Stimulated activated CD4-positive, alpha-beta T cell treated with anti-CD3 and anti-CD28 coated beads, Interleukin-15, amount 100 ng/mL, for 48 hours (primary cell): ENCODE data around the gene GET3.

Experiments used
- DNase-seq, 2 donors: peaks; one replicate each; pipeline ENCODE4 v3.0.0-alpha.2; 2020; ENCODE audit warnings: low read depth in 2 of 2

GET3 gene

DNA sequence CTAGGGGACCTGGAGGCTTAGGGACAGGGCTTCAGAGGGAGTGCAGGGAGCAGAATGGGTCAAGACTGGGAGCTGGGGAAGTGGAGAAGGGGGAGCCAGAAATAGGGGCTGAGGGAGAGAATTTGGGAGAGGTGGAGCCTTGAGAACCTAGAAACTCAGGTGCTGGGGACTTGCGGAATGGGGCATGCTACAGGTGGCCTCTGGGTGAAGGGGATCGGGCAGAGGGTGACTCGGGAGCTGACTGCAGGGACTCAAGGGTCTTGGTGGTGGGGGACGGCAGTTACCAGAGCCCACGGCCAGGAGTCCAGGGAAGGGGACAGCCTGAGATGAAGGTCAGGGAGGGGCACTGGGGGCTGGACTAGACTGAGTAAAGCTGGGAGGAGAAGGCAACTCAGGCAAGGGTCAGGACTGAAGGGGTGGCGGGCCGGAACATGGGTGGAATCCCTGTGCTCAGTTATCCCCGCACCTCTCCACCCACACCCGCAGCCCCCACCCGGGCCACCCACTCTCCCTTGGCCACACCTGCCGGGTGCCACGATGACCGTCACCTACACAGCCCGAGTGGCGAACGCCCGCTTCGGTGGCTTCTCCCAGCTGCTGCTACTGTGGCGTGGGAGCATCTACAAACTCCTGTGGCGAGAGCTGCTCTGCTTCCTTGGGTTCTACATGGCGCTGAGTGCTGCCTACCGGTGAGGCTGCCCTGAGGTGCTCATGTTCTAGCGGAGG, 14.9 kb downstream of the GET3 start:
- DNase-seq, result no peak

DNA sequence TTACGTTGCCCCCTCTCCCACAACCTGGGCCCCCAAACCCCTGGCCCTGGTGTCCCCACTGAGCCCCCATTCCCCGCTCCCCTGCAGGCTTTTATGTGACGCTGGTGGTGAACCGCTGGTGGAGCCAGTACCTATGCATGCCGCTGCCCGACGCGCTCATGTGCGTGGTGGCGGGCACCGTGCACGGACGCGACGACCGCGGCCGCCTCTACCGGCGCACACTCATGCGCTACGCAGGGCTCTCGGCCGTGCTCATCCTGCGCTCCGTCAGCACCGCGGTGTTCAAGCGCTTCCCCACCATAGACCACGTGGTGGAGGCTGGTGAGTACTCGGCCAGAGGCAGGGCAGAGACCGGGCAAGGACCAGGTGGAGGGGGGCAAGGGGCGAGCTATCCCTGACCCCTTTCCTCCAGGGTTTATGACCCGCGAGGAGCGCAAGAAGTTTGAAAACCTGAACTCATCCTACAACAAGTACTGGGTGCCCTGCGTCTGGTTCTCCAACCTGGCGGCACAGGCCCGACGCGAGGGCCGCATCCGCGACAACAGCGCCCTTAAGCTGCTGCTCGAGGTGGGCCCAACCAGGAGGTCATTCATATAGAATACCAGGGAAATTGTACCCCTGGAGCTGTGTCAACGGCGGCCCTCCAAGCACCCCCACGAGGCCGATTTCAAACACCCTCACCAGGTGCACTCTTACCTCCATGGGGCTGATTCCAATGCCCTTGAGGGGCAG, 17.3 kb downstream of the GET3 start:
- DNase-seq, result no peak

DNA sequence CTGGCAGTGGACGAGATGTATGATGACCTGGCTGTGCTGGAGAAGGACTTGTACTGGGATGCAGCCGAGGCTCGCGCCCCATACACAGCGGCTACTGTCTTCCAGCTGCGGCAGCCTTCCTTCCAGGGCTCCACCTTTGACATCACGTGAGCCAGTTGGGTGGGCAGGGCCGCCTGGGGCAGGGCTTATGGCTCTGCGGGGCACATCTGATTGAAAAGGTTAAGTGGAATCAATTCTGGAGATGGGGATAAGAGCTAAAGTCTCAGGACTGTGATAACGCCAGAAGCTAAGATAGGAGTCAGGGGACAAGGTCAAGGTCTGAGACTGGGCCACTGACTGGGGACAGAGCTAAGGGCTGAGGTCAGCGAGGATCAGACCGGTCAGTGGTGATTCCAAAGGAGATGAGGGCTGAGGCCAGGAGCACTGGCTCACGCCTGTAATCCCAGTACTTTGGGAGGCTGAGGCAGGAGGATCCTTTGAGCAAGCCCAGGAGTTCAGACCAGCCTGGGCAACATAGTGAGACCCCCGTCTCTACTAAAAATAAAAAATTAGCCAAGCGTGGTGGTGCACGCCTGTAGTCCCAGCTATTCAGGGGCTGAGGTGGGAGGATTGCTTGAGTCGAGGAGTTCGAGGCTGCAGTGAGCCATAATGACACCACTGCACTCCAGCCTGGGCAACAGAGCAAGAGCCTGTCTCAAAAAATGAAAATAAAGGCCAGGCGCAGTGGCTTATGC, 19.0 kb downstream of the GET3 start:
- no peak for DNase-seq

DNA sequence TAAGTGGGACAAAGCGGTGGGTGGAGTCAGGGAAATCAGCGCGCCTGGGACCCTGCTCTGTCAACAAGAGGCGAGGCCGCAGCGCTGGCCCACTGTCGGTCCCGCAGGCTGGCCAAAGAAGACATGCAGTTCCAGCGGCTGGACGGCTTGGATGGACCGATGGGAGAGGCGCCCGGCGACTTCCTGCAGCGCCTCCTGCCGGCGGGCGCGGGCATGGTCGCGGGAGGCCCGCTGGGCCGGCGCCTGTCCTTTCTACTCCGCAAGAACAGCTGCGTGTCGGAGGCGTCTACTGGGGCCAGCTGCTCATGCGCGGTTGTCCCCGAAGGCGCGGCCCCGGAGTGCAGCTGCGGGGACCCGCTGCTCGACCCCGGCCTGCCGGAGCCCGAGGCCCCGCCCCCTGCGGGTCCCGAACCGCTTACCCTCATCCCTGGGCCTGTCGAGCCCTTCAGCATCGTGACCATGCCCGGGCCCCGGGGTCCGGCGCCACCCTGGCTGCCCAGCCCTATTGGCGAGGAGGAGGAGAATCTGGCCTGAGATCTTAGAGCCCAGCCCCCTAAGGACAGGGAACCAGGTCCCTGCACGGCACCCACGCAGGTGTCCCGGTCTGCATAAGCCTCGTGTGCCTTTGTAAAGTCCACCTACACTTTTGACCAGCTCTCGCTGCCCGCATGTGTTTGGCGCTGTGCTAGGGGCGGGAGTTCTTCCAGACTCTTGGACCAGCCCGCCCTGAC, 20.4 kb downstream of the GET3 start:
- DNase-seq, result peak in 1 of 2 donors; percentile 55

DNA sequence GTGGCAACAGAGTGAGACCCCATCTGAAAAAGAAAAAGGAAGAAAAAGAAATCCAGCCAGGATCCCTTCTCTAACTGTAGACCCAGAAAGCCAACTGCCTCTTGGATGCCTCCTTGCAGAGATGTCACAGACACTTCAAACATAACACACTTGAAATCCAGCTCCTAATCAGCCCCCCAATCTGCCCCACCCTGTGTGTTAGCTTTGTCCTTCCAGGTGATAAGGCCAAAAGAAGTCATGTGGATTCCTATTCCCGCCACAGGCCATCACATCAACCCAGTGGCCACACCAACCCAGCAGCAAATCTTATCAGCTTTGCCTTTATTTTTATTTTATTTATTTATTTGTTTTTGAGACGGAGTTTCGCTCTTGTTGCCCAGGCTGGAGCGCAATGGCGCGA, 22.4 kb downstream of the GET3 start:
- DNase-seq, result no peak

DNA sequence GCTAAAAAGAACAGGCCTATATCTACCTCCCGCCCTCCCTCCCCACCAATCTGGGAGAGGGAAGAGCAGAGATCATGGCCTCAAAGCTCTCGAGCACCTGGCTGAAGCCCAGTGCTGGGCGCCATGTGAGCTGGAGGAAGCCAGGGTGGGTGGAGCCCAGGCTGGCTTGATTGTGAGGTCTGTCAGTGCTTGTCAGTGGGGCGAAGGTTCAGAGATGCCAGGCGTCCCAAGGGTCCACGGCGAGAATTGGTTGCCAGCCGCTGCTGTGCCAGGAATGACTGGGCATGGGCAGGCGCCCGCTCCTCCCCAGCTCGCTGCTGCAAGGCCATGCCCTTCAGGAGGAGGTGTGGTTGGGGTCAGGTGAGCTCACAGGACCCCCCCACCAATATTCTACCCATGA, 25.8 kb downstream of the GET3 start:
- no peak for DNase-seq

DNA sequence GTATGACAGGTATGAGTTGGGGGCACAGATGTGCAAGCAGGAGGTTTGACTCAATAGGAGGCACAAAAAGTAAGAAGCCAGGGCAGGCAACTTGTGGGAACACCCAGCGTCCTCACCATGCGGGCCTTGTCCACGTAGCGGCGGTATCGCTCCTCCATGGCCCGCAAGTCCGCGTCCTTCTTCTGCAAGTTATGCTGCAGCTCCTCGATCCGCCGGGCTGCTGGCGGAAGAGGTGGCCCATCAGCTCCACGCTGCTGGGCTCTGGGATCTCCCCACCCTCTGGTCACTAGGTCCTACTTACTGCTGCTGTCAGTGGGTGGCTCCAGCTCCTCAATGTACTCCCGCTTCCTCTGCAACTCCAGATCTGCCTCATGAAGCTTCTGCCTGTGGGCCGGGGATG, 27.4 kb downstream of the GET3 start:
- no peak for DNase-seq

DNA sequence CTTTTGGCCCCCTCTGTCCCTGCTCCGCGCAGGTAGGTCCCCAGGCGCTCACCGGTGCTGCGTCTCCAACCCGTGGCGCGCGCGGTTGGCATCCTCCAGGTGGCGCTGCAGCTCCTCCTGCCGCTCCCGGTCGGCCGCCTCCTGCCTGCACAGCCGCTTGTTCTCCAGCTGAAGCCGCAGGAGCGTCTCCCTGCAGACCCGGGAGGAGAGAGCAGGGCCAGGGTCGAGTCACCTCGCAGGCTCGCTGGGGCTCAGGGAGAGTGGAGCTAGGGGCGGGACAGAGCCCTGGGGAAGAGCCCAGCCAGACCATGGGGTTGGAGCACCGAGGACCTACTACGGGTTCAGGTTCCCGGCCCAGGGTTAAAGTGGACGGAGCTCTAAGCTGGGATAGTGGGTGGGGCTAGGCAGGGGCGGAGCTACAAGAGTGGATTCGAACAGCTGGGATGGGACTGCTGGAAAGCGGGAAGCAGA, 28.8 kb downstream of the GET3 start:
- DNase-seq, result peak in 1 of 2 donors; percentile 82

DNA sequence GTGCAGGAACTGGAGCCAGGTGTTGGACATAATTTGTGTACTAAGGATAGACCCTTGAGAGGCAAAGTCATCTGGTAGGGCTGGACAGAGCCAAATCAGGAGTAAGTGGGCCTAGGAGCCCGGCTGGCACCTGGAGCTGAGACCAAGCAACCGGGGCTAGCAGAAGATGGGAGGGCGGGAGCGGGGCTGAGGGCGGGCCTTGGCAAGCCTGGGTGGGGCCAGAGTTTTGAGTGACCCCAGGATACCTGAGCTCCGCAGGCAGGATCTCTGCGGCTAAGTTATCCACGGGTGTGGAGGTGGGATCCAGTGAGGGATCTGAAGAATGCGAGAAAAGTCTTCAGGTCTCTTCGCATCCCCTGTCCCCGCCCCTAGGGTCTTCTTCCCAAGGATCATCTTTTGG, 29.9 kb downstream of the GET3 start:
- no peak for DNase-seq

DNA sequence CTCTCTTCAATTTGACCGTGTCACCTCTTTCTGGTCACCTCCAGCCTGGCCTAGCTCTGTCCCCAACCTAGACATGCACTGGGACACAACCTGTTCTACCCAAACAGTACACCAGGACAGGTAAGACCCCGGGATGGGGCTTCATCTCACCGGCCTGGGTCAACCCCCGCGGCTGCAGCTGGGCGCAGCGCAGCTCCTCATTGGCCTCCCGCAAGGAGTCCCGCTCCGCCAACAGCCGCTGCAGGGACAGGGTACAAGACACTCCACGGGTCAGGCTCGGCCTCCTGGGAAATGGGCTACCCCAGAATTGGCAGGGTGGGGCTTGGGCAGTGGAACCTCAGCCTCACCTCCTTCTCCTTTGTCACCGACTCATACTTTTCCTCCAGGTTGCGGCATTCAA, 30.4 kb downstream of the GET3 start:
- DNase-seq, result no peak

DNA sequence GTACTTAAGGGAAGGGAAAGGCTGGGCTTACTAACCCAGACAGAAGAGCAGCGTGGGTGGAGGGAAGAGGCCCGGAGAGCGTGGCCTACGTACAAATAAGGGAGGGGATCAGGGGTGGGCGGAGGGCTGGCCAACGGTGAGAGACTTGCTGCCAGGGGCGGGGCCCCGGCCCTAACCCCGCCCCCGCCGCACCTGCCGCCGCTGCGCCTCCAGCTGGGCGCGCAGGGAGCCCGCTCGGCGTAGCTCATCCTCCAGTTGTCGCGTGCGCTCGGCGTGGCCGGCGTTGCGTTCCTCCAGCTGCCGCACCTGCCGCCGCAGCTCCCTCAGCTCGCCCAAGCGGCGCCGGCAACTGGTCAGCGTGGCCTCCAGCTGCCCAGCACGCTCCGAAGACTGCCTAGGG, 32.4 kb downstream of the GET3 start:
- DNase-seq, result peak in 1 of 2 donors; percentile 56

DNA sequence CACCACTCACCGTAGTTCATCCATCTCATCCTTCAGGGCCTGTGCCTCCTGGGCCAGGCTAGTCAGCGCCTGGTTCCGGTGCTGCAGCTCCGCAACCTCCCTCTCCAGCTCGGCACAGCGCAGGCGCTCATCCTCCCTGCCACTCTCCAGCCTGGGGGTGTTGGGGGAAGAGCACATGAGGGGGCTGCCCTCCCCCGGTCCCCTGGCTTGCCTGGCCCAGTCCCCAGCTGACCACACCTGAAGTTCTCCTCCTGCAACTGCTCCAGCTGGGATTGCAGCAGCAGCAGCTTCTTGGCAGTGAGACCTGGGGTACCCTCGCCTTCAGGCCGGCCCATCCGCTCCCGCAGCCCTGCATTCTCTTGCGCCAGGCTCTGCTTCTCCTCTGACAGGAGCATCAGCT, 33.6 kb downstream of the GET3 start:
- DNase-seq, result no peak

DNA sequence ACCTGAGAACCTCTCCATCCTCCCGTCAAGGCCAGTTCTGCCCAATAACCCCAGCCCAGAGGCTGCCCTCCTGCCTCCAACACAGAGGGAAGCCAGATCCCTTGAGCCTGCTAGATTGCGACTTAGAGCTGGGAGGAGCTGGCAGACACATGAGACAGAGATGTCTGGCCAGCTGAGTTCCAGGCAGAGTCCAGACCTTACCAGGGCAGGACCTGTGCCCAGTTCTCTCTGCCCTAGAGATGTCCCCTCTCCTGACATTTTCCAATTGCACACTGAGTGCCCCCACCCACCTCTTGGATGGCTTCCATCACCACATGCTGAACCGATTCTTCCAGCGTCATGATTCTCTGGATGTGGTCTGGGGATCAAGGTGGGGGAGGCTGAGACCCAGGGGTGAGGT, 35.0 kb downstream of the GET3 start:
- no peak for DNase-seq

DNA sequence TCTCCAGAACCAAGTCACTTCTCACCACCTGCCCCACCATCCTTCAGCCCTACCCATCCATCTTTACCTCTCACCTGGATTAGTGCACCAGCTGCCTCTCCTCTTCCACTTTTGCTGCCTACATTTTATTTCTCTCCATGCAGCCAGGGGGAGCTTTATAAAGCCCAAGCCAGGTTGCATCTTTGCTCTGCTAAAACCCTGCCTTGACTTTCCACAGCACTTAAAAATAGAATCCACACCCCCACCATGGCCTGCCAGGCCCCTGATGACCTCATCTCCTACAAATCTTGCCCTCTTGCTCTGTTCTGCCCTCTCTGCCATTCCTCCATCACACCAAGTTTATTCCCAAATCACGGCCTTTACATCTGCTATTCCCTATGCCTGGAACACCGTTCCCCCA, 36.3 kb downstream of the GET3 start:
- no peak for DNase-seq

DNA sequence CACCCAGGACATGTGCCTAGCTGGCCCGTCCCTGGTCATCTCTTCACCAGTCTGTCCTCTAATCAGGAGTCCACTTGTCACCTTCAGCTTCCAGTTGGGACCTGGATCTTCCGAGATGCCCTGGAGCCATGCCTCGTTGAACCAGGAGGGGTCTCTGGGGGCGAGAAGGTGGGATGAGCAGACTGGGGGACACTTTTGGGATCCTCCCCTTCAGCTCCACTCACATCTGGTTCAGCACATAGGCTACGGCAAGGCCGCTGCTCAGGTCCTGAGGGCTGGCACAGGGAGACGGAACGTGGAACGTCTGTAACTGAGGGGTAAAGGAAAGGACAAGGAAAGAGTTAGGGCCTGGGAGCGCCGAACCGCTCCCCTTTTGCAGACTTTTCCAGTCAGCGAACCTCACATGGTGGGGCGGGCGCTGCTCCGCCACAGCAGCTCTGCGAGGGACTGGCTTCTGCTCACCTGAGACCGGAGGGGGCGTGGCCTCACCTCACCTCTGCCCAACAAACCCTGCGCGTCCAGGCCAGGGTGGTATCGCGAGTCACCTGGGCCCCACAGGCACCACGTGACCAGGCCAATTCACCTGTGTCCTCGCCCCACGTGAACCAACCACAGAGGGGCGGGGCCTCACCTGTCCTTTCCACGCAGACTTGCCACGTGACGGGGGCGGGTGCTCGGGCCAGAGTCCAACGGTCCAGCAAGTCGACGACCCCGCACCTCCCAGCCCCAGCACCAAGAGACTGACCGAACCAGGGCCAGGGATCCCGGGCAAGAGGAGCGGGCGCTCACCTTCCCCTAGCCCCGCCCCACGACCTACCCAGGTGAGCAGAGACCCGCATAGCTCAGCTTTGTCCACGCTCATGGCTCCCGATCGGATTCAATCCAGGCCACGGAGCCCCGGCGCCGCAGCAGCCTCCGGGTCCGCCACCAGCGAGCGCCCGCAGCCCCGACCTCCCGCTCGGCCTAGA, 37.6 kb downstream of the GET3 start, which contains the start of gene HOOK2:
HOOK2 (minus strand) TSS at position 965 of the 968 bp plus-strand sequence; CDS start at position 862, 103 bp downstream.
- DNase-seq, result no peak

DNA sequence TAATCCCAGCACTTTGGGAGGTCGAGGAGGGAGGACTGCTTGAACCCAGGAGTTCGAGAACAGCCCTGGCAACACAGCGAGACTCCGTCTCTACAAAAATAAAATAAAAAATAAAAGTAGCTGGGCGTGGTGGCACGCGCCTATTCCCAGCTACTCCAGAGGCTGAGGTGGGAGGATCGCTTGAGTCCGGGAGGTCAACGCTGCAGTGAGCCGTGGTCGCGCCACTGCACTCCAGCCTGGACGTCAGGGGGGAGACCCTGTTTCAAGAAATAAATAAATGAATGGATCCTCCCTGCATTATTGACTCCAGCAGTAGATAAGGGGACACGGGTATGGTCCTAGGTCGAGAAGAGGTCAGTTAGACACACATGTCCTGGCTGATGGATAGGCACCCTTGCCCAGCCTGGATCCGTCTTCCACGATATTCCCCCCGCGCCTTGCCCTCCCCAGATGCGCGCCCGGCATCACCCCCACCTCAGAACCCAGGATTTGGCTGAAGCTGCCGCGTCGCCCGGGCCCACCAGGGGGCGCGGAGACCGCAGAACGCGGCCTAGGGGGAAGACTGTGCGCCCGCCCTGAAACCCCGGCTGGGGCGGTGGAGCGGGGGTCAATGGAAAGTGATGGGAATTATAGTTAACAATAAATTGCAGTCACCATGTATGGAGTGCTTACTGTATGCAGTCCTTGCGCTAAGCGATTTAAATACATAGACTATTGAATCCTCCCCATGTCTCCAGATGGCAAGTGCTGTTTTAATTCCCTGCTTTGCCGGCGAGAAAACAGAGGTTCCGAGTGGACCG, 40.1 kb downstream of the GET3 start:
- peak in 1 of 2 donors; percentile 83 for DNase-seq

DNA sequence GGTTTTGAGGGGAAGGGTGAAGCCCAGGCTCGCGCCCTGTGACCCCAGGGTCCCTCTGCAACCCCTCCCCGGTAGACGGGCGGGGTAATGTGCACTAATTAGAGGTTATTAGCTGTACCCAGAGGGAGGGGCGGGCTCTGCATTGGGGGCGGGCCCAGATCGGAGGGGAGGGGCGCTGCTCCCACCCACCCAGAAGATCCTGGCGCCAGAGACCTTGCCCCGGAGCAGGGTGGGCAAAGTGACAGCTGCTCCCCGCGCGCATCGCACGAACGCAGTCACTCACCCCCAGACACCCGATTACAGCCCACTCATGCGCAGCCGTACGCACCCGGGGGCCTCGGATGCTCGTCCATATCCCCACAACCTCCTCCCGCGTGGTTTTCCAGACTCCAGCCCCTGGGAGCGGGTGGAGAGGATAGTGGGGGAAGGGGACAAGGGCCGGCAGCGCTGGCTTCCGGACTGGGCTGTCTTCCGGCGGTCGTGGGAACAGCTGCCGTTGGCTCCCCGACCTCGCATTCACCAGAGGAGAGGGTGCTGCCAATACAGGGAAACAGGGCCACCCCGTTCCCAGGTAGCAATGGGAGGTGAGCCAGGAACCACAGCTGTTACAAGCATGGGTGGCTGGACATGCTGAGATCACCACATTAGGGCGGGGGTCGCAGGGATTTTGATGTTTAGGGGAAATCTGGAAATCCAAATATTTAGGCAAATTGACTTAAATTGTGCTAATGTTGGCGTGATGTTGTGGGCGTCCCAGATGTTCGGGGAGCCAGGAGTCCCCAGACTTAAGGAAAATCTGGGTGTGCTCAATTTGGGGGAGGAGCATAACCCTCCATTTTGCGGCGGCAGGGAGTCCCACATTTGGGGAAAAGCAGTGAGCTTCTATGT, 41.0 kb downstream of the GET3 start:
- no peak for DNase-seq

DNA sequence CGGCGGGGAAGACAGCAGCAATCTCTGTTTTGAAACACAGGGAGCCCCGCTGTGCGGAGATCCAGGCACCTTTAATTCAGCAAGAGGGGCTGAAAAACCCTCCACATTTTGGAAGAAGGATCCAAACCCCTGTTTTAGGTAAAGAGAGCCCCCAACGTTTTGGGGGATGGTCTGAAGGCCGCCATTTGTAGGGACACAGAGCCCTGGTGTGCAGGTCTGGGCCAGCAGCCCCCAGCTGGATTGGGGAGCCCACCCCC, 41.5 kb downstream of the GET3 start:
- no peak for DNase-seq
